ENCODE data around the gene MAPKAPK3.

- TF ChIP-seq, protein P1, sequence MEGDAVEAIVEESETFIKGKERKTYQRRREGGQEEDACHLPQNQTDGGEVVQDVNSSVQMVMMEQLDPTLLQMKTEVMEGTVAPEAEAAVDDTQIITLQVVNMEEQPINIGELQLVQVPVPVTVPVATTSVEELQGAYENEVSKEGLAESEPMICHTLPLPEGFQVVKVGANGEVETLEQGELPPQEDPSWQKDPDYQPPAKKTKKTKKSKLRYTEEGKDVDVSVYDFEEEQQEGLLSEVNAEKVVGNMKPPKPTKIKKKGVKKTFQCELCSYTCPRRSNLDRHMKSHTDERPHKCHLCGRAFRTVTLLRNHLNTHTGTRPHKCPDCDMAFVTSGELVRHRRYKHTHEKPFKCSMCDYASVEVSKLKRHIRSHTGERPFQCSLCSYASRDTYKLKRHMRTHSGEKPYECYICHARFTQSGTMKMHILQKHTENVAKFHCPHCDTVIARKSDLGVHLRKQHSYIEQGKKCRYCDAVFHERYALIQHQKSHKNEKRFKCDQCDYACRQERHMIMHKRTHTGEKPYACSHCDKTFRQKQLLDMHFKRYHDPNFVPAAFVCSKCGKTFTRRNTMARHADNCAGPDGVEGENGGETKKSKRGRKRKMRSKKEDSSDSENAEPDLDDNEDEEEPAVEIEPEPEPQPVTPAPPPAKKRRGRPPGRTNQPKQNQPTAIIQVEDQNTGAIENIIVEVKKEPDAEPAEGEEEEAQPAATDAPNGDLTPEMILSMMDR (IDR thresholded peaks at IDR 0.05 in 4 of 5, conservative IDR thresholded peaks at IDR 0.05 in 1 of 5) = no peak
- no peak for TF ChIP-seq POLR2A (IDR thresholded peaks at IDR 0.05)
These were observed 38.3 kb downstream of the MAPKAPK3 start for GRCh38 chr3:50655009-50655830.
